SK-N-SH (cell line): ENCODE measurements around the gene PRIM1.

ENCODE experiments used
- CHD2 ChIP-seq: fragments of 150-350 bp; IDR thresholded peaks from 2 replicates; pipeline ENCODE4 v1.6.1; 2018; ENCODE audit warnings: low read length; ENCODE audit not compliant: partially characterized antibody
- CTCF ChIP-seq: fragments of 200-600 bp; sonication (generic); IDR thresholded peaks from 2 replicates; pipeline ENCODE4 v1.6.1; 2017; ENCODE audit warnings: antibody characterized with exemption, mild to moderate bottlenecking, moderate library complexity
- ELF1 ChIP-seq: IDR thresholded peaks from 2 replicates; pipeline ENCODE4 v1.4.0; 2012
- EP300 ChIP-seq, 2 experiments: IDR thresholded peaks; 2 replicates each; pipeline versions ENCODE4 v1.4.0 to v1.6.1; 2012; ENCODE audit warnings: borderline replicate concordance in 1 of 2, low read depth in 1 of 2, low read length in 1 of 2
- GABPA ChIP-seq: IDR thresholded peaks from 2 replicates; pipeline ENCODE4 v1.4.0; 2012; ENCODE audit warnings: low read depth, mild to moderate bottlenecking
- JUND ChIP-seq: IDR thresholded peaks from 2 replicates; pipeline ENCODE4 v1.4.0; 2012
- POLR2AphosphoS5 ChIP-seq: IDR thresholded peaks from 2 replicates; pipeline ENCODE4 v1.6.1; 2012; ENCODE audit warnings: low read depth, low read length
- SIN3A ChIP-seq: IDR thresholded peaks from 2 replicates; pipeline ENCODE4 v1.6.1; 2012; ENCODE audit warnings: low read depth, mild to moderate bottlenecking, low read length, moderate library complexity, borderline replicate concordance
- SMC3 ChIP-seq: IDR thresholded peaks from 2 replicates; pipeline ENCODE4 v1.6.1; 2012; ENCODE audit warnings: low read depth, low read length, improper control_type of control experiment
- TAF1 ChIP-seq: IDR thresholded peaks from 2 replicates; pipeline ENCODE4 v1.6.1; 2012; ENCODE audit warnings: low read depth, mild to moderate bottlenecking, low read length, moderate library complexity, borderline replicate concordance
- TEAD4 ChIP-seq: IDR thresholded peaks from 2 replicates; pipeline ENCODE4 v1.4.0; 2012; ENCODE audit warnings: mild to moderate bottlenecking, borderline replicate concordance; ENCODE audit not compliant: insufficient read depth
- YY1 ChIP-seq: IDR thresholded peaks from 2 replicates; pipeline ENCODE4 v1.4.0; 2012; ENCODE audit warnings: low read depth, mild to moderate bottlenecking
- TF ChIP-seq, protein P1 (sequence below): fragments of 150-350 bp; IDR thresholded peaks from 2 replicates; pipeline ENCODE4 v1.6.1; 2017; ENCODE audit warnings: antibody characterized with exemption, low read length, low read depth, borderline replicate concordance
- TF ChIP-seq, protein P2 (sequence below): IDR thresholded peaks from 2 replicates; pipeline ENCODE4 v1.6.1; 2012; ENCODE audit warnings: mild to moderate bottlenecking, low read depth, low read length, moderate library complexity

- TF ChIP-seq ELF1 (no peak), CTCF (no peak), TAF1 (no peak), JUND (no peak), TEAD4 (no peak), SMC3 (no peak), POLR2AphosphoS5 (no peak), YY1 (no peak), SIN3A (no peak), CHD2 (no peak), EP300 (IDR thresholded peaks at IDR 0.05; ENCODE audit: borderline replicate concordance in 1 of 2, low read depth in 1 of 2, low read length in 1 of 2) (no peak), GABPA (no peak)
- TF ChIP-seq, protein P1, sequence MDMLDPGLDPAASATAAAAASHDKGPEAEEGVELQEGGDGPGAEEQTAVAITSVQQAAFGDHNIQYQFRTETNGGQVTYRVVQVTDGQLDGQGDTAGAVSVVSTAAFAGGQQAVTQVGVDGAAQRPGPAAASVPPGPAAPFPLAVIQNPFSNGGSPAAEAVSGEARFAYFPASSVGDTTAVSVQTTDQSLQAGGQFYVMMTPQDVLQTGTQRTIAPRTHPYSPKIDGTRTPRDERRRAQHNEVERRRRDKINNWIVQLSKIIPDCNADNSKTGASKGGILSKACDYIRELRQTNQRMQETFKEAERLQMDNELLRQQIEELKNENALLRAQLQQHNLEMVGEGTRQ = no peak
- TF ChIP-seq, protein P2, sequence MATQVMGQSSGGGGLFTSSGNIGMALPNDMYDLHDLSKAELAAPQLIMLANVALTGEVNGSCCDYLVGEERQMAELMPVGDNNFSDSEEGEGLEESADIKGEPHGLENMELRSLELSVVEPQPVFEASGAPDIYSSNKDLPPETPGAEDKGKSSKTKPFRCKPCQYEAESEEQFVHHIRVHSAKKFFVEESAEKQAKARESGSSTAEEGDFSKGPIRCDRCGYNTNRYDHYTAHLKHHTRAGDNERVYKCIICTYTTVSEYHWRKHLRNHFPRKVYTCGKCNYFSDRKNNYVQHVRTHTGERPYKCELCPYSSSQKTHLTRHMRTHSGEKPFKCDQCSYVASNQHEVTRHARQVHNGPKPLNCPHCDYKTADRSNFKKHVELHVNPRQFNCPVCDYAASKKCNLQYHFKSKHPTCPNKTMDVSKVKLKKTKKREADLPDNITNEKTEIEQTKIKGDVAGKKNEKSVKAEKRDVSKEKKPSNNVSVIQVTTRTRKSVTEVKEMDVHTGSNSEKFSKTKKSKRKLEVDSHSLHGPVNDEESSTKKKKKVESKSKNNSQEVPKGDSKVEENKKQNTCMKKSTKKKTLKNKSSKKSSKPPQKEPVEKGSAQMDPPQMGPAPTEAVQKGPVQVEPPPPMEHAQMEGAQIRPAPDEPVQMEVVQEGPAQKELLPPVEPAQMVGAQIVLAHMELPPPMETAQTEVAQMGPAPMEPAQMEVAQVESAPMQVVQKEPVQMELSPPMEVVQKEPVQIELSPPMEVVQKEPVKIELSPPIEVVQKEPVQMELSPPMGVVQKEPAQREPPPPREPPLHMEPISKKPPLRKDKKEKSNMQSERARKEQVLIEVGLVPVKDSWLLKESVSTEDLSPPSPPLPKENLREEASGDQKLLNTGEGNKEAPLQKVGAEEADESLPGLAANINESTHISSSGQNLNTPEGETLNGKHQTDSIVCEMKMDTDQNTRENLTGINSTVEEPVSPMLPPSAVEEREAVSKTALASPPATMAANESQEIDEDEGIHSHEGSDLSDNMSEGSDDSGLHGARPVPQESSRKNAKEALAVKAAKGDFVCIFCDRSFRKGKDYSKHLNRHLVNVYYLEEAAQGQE = no peak
Measured at GRCh38 chr12:56723352-56723751, 28.8 kb downstream of the PRIM1 start.
